Pulmonary artery endothelial cell (primary cell): ENCODE results near the gene CCNQ. TPM values are rescaled to one million over a fixed set of nuclear protein-coding genes. Genes with fewer than 3 reads are reported as not detected.

ENCODE experiments used
- DNase-seq: peaks from one replicate; pipeline ENCODE4 v3.0.0-alpha.2; 2011; ENCODE audit warnings: low read depth, low spot score
- total RNA-seq: library from RNA; depleted of rRNA; stranded (reverse); fragments of >200 nt; gene quantifications from 2 replicates; pipeline ENCODE4 v1.2.3, GENCODE V29; 2014

Gene CCNQ
- total RNA-seq, 1 donor from 2014 or later: 49.2 TPM

- DNase-seq: no peak
These were observed 59.6 kb downstream of the CCNQ start for GRCh38 chrX:153539171-153539978.

GRCh38 chrX:153538424-153538823 is 60.5 kb downstream of the CCNQ start:
- no peak for DNase-seq

Other genes starting within 250 kb of the CCNQ start
- not detected in 2 replicates for gene PNMA6E, start 197.8 kb downstream of the CCNQ start, total RNA-seq
- 1.1 and 1.6 TPM in 2 replicates for gene ZFP92, start 187.7 kb downstream of the CCNQ start, total RNA-seq
- gene TREX2, start 153.1 kb downstream of the CCNQ start, total RNA-seq: 0.73 and 1.0 TPM in 2 replicates
- 25.3 and 32.1 TPM in 2 replicates for gene HAUS7, start 128.6 kb downstream of the CCNQ start, total RNA-seq
- gene BGN, start 104.2 kb downstream of the CCNQ start, total RNA-seq: 22.9 and 35.6 TPM in 2 replicates
- 0.11 TPM in 1 of 2 replicates, not detected in the other for gene ATP2B3, start 81.5 kb downstream of the CCNQ start, total RNA-seq
- 0.04 and 0.26 TPM in 2 replicates for gene DUSP9, start 48.1 kb upstream of the CCNQ start, total RNA-seq
- gene PNCK, start 74.7 kb upstream of the CCNQ start, total RNA-seq: not detected in 2 replicates
- 8.6 and 15.9 TPM in 2 replicates for gene SLC6A8, start 88.8 kb upstream of the CCNQ start, total RNA-seq
- 304 and 323 TPM in 2 replicates for gene BCAP31, start 125.2 kb upstream of the CCNQ start, total RNA-seq
- gene ABCD1, start 125.7 kb upstream of the CCNQ start, total RNA-seq: 9.5 and 9.6 TPM in 2 replicates
- 3.9 and 5.5 TPM in 2 replicates for gene PLXNB3, start 165.1 kb upstream of the CCNQ start, total RNA-seq
- gene SRPK3, start 181.9 kb upstream of the CCNQ start, total RNA-seq: under 0.01 and 0.07 TPM in 2 replicates
- gene IDH3G, start 195.2 kb upstream of the CCNQ start, total RNA-seq: 41.1 and 58.8 TPM in 2 replicates
- gene SSR4, start 195.5 kb upstream of the CCNQ start, total RNA-seq: 86.6 and 152 TPM in 2 replicates
- gene PDZD4, start 231.4 kb upstream of the CCNQ start, total RNA-seq: 0.20 and 0.25 TPM in 2 replicates